Measurements from ENCODE around the gene SERINC5.
"Not testable (repeated sequence)": the region's sequence is repeated elsewhere in the genome, so short reads cannot be mapped to it uniquely, and the experiment has no call there.

The SERINC5 gene

DNA sequence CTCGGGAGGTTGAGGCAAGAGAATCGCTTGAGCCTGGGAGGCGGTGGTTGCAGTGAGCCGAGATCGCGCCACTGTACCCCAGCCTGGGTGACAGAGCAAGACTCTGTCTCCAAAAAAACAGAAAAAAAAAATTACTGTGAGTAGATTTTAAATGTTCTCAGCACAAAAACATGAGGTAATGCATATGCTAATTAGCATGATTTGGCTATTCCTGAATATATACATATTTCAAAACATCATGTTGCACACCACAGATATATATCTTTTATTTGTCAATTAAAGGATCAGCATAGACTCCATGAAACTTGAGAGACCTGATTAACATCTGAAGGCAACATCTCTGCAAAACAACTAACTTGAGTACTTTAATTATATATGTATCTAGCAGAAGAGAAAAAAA is 117.4 kb downstream of the SERINC5 start:
- DNase-seq (ENCODE audit: low spot score): no peak

GRCh38 chr5:80136798-80137197 is 119.0 kb downstream of the SERINC5 start:
- DNase-seq (ENCODE audit: low spot score): not testable (repeated sequence)

GRCh38 chr5:80134876-80135275 is 121.0 kb downstream of the SERINC5 start:
- no peak for DNase-seq (ENCODE audit: low spot score)

- DNase-seq (ENCODE audit: low spot score): no peak
Observed at GRCh38 chr5:80129146-80129545, 126.7 kb downstream of the SERINC5 start.

DNA sequence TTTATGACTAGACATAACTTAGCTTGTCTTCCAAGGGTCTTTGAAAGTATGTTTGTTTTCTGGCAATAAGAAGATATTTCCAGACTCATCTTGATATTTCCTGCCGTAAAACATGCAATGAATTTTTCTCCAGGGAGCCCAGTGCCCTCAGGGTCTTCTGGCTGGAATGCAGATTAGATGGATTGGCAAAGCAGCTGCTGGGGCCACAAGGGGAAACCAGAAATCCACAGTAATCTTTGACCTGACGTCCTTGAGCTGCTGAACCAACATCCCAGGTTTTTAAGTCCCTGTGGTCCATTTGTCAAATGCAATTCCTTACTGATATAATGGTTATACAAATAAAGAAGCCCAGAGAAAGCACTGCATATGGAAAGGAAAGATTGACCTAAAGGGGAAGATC is 127.7 kb downstream of the SERINC5 start:
- no peak for DNase-seq (ENCODE audit: low spot score)

DNA sequence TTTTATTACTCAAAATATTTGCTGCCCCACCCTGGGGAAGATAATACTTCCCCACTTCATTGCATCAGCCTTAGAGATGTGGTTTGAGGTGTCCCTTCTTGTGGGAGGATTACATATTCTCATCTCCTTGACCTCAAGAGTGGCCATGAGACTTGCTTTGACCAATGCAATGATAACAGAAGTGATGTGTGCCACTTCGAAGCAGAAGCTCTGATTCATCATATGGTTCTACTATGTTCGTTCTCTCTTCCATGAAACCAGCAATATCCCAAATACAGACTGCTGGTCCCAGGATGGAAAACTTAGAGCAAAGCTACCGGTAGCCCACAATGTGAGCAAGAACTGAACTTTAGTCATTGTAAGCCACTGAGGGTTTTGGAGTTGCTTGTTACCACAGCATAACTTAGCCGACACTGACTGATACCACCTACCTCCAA is 128.7 kb downstream of the SERINC5 start:
- DNase-seq (ENCODE audit: low spot score): no peak

GRCh38 chr5:80125962-80126480 is 129.8 kb downstream of the SERINC5 start:
- peak; percentile 67 for DNase-seq (ENCODE audit: low spot score)

DNA sequence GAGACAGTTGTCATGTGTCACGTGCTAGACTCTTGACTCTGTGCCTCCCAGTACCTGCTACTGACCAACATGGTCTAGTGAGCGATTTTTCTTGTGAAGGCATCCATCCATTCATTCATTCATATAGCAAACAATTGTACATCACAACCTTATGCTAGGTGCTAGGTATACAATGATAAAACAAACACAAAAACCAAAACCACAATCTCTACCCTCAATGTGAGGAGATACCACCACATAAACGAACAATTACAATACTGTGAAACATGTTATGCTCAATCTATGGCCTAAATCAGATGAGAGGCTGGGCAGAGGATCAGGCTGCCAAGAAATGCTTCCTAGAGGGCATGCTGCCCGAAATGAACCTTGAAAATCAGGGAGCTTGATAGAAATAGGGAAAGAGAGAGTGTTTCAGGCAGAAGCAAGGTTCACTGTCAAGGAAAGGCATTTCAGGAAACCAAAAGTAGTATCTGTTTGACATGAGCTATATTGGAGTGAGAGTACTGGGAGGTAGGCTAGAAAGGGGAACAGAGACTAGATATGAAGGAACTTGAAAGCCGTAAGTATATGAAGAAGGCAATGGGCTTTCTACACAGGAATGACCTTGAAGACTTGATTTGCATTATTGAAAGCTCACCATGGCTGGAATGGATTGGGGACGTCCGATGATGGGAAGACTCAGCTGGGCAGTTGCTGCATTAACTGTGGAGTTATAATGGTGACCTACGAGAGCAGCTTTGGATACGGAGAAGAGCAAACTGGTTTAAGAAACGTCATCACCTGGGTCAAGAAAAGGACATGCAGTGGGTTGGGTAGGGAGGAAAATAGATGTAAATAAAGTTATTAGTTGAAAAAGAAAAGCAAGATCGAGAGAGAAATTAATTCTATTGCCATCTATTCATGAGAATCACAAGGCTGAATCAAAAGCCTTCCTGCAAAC is 130.6 kb downstream of the SERINC5 start:
- no peak for DNase-seq (ENCODE audit: low spot score)

DNA sequence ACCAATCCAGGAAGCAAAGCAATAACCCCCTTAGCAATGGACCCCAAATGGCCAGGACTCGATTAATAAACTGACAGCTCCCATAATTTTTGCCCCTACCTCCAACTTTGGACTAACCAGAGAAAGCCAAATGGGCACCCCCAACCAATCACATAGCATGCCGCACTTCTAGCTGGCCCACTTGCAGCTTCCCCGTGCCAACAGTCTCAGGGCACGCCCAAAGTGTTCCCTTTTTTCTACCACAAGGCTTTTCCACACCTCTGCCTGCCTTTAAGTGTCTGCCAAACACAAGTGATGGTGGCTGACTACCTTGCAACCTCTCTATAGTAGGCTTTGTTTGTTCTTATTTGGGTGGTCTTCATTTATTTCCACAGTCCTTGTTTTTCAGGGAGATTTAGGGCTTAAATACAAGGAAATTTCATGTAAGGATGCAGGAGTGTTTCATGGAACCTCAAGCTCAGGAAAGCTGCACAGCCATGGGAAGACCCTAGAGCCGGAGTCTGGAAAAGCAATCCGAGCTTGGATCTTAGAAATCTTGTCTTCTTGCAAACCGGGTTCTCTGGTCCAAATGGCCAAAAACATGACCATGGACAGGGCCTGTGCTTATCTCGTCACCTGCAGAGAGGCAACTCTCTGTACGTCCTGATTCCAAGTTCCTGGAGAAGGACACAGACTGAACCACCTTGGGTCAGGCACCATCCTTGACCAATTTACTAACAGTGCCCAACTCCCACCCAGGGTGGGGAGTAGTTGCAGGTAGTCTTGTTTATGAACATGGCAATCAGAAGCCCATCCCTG is 131.5 kb downstream of the SERINC5 start:
- DNase-seq (ENCODE audit: low spot score): no peak

DNA sequence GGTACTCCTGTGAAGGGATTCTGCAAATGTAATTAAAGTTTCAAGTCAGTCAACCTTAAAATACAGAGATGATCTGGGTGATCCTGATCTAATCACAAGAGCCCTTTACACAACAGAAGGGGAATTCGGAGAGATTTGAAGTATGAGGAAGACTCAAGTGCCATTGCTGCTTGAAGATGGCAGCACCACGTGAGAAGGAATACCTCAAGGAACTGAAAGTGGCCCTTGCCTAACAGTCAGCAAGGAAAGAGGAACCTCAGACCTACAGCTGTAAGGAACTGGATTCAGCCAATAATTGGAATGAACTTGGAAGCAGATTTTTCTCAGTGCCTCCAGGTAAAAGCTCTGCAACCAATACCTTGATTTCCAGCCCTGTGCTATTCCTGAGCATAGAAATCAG is 133.3 kb downstream of the SERINC5 start:
- DNase-seq (ENCODE audit: low spot score): no peak

DNA sequence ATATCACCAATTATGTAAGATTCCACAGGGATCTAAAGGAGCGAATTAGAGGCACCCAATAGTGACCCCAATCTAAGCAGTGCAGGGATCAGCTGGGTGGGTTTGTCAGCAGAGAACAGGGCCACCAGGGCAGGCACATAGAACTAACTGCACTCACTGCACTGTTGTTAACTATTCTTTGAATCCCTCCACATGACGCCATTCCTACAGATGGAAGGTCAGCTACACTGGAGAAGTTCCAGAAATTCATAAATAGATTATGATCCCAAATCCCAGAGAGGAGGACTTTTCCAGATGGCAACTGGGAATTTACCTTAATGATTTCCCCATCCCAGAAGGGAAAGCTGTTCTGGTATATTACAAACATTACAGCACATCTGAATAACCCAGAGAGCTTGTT is 136.5 kb downstream of the SERINC5 start:
- DNase-seq (ENCODE audit: low spot score): no peak

DNA sequence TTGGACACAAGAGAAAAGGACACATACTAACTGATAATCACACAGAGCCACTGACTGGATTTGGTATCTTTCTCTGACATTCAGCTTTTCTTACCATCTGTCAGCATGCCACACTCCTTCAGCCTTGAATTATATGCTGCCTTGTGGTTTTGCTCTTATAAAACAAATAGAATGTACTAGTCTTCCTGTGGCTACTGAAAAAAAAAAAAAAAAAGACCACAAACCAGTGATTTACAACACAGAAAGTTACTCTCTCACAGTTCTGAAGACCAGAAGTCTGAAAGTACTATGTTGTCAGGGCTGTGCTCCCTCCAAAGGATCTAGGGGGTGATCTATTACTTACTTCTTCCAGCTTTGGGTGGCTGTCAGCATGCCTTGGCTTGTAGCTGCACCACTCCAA is 138.4 kb downstream of the SERINC5 start:
- no peak for DNase-seq (ENCODE audit: low spot score)

DNA sequence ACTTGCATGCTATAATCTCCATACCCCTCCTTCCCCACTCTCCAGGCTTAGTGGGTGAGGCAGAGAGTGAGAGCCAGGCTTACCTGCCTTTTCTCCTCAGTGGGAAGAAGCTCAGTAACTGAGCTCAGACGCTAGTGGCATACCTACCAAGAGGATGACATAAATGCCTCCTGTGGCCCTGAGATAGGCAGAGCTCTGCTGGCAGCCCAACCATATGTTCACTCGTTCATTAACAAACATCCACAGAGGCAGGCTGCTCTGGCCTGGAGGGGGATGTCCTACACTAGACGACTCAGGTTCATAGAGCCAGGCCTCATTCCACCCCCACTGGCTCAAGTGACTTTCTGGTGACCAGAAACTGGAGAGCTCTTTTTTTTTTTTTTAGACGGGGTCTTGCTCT is 139.4 kb downstream of the SERINC5 start:
- no peak for DNase-seq (ENCODE audit: low spot score)

GRCh38 chr5:80116000-80116399 is 139.8 kb downstream of the SERINC5 start:
- no peak for DNase-seq (ENCODE audit: low spot score)

DNA sequence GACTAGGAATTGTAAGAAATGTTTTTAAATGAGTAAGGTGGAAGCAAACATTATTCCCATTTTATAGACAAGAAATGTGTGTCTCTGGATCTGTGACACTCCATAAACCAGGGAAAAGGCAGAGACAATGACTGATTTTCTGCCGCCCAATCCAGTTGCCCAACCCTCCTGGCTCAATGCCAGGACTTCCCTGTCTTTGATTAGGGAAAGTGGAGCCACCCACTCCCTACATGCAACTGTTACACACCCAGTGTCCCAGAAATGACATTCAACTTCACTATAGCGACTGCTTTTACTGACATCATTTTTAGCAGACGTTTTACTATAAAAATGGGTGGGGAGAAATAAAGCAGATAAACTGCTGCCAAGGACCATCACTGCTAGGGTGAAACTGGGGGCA is 141.0 kb downstream of the SERINC5 start:
- no peak for DNase-seq (ENCODE audit: low spot score)

- not testable (repeated sequence) for DNase-seq (ENCODE audit: low spot score)
Observed at GRCh38 chr5:80111376-80111990, 144.4 kb downstream of the SERINC5 start.

- DNase-seq (ENCODE audit: low spot score): no peak
Observed at GRCh38 chr5:80109646-80110478, 146.0 kb downstream of the SERINC5 start.

DNA sequence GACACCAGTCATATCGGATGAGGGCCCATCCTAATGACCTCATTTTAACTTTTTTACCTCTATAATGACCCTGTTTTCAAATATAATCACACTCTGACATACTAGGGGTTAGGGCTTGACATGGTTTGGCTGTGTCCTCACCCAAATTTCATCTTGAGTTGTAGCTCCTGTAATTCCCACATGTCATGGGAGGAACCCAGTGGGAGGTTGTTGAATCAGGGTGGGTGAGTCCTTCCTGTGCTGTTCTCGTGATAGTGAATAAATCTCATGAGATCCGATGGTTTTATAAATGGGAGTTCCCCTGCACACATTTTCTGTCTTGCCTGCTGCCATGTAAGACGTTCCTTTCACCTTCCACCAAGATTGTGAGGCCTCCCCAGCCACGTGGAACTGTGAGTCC is 148.9 kb downstream of the SERINC5 start:
- no peak for DNase-seq (ENCODE audit: low spot score)

DNA sequence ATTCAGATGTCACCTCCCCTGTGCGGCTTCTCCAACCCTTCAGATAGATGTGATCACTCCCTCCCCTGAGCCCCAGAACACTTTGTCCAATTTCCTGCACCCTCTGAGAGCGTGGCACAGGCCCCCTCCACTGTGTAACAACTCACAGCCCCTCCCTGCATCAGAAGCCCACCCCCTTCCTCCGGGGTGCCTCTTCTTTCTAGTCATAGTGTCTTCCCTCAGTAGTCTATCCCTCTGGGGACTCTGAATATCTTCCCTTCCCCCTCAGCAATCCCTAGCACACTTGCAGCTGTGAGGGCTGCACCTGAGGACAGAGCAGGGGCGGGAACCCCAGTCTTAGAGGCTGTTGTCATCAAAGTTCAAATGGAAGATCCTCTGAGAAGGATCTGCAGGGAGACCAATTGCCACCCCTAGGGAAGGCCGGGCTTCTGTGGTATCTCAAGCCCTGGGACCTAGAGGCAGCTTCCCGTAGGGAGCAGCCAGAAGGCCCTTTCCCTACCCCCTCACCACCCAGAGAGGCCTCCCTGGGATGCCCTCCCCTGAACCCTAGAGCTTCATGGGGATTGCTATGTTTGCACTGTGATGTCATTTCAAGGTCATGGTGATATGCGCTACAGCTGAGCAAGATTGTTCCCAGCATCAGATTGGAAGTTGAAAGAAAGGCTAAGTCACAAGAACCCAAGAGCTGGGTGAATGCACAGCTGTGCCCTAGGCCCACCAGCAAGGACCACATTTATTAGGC is 150.0 kb downstream of the SERINC5 start:
- no peak for DNase-seq (ENCODE audit: low spot score)

- no peak for DNase-seq (ENCODE audit: low spot score)
Observed at GRCh38 chr5:80103371-80103770, 152.5 kb downstream of the SERINC5 start.

DNA sequence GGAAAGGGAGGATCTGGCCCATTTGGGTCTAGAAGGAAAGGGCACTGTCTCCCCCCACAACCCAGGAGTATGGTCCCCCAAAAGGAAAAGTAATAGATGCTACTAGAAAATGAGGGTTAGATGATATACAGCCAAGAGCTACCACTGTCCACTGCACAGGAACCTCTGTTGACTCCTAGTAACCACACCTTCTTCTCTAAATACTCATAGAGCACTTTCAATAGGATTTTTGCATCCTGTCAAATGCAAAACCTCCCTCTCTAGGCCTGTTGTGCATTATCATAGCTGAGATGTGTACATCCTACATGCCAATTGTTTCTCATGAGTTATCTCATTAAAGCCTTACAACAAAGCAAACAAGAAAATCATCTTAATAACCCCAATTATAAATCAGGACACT is 153.9 kb downstream of the SERINC5 start:
- DNase-seq (ENCODE audit: low spot score): no peak
